WTC11 (cell line): ENCODE results near the gene CAP1. TPM values are rescaled to one million over a fixed set of nuclear protein-coding genes. Genes with fewer than 3 reads are reported as not detected.

Source experiments
- ATAC-seq: fragments of 200-7000 bp; cut with Tn5 transposase; 2 replicates; pipeline ENCODE4 v1.10.0; 2021; ENCODE audit warnings: mild to moderate bottlenecking, moderate library complexity
- CTCF ChIA-PET: fragments of 300-600 bp; sonication (Branson Sonifier 250); formaldehyde crosslinking; loops from one replicate; lab custom pipeline; 2021; ENCODE audit warnings: antibody characterized with exemption; lab: Charles Lee
- POLR2A ChIA-PET: fragments of 350-600 bp; sonication (Branson Sonifier 250); formaldehyde crosslinking; loops from one replicate; lab custom pipeline; 2021; ENCODE audit warnings: antibody characterized with exemption; lab: Charles Lee
- DNase-seq: peaks from one replicate; pipeline ENCODE4 v3.0.0; 2021; ENCODE audit warnings: low spot score
- H3K27ac Mint-ChIP-seq: 2 replicates; pipeline ENCODE4 v1.8.0; 2021; ENCODE audit warnings: mixed read lengths
- H3K27me3 Mint-ChIP-seq: 2 replicates; pipeline ENCODE4 v1.8.0; 2021; ENCODE audit warnings: low read depth, mild to moderate bottlenecking, moderate library complexity, mixed read lengths
- H3K36me3 Mint-ChIP-seq: 2 replicates; pipeline ENCODE4 v1.8.0; 2021; ENCODE audit warnings: mixed read lengths
- H3K4me1 Mint-ChIP-seq: 2 replicates; pipeline ENCODE4 v1.8.0; 2022; ENCODE audit warnings: mixed read lengths
- H3K4me3 Mint-ChIP-seq: 2 replicates; pipeline ENCODE4 v1.8.0; 2021; ENCODE audit warnings: mild to moderate bottlenecking, moderate library complexity, mixed read lengths
- H3K9me3 Mint-ChIP-seq: 2 replicates; pipeline ENCODE4 v1.8.0; 2021; ENCODE audit warnings: mixed read lengths
- CREM ChIP-seq: sonication (generic); formaldehyde crosslinking; IDR thresholded peaks from 2 replicates; pipeline ENCODE4 v1.8.1; 2022; ENCODE audit warnings: mild to moderate bottlenecking, missing genetic modification reagents, moderate library complexity
- ELF4 ChIP-seq: sonication (generic); formaldehyde crosslinking; IDR thresholded peaks from 2 replicates; pipeline ENCODE4 v1.8.1; 2022; ENCODE audit warnings: low read depth, mild to moderate bottlenecking, moderate library complexity, missing genetic modification reagents
- HMGA2 ChIP-seq: fragments of 250-450 bp; sonication (Bioruptor Pico); IDR thresholded peaks from 2 replicates; pipeline ENCODE4 v1.4.0; 2021; ENCODE audit warnings: mild to moderate bottlenecking, moderate library complexity
- NR1H2 ChIP-seq: sonication (generic); formaldehyde crosslinking; IDR thresholded peaks from 2 replicates; pipeline ENCODE4 v1.9.0; 2021; ENCODE audit warnings: mild to moderate bottlenecking, moderate library complexity, missing genetic modification reagents
- NR2C2 ChIP-seq: sonication (generic); formaldehyde crosslinking; IDR thresholded peaks from 2 replicates; pipeline ENCODE4 v1.8.0; 2022; ENCODE audit warnings: mild to moderate bottlenecking, missing genetic modification reagents
- TEAD1 ChIP-seq: sonication (generic); formaldehyde crosslinking; IDR thresholded peaks from 2 replicates; pipeline ENCODE4 v1.8.0; 2022; ENCODE audit warnings: mild to moderate bottlenecking, missing genetic modification reagents
- TEAD4 ChIP-seq: sonication (generic); formaldehyde crosslinking; IDR thresholded peaks from 2 replicates; pipeline ENCODE4 v1.8.0; 2022; ENCODE audit warnings: mild to moderate bottlenecking, missing genetic modification reagents
- ZBTB21 ChIP-seq: sonication (generic); formaldehyde crosslinking; IDR thresholded peaks from 2 replicates; pipeline ENCODE4 v1.8.1; 2023; ENCODE audit warnings: mild to moderate bottlenecking, missing genetic modification reagents, borderline replicate concordance
- ZNF317 ChIP-seq: sonication (generic); formaldehyde crosslinking; IDR thresholded peaks from 2 replicates; pipeline ENCODE4 v1.8.1; 2023; ENCODE audit warnings: low read depth, mild to moderate bottlenecking, moderate library complexity, missing genetic modification reagents, borderline replicate concordance
- ZNF396 ChIP-seq: fragments of 250-450 bp; sonication (Bioruptor Pico); IDR thresholded peaks from 2 replicates; pipeline ENCODE4 v1.8.0; 2021; ENCODE audit warnings: mild to moderate bottlenecking, moderate library complexity, borderline replicate concordance
- ZNF416 ChIP-seq: fragments of 250-450 bp; sonication (Bioruptor Pico); IDR thresholded peaks from 2 replicates; pipeline ENCODE4 v1.9.0; 2021; ENCODE audit warnings: mild to moderate bottlenecking, inconsistent platforms
- total RNA-seq: library from RNA; stranded (reverse); gene quantifications from 3 replicates; pipeline ENCODE4 v1.2.3, GENCODE V29; 2021
- TF ChIP-seq, protein P1 (sequence below): fragments of 250-450 bp; sonication (Bioruptor Pico); IDR thresholded peaks from 2 replicates; pipeline ENCODE4 v1.9.0; 2021; ENCODE audit warnings: mild to moderate bottlenecking
- TF ChIP-seq, protein P2 (sequence below): sonication (generic); formaldehyde crosslinking; IDR thresholded peaks from 2 replicates; pipeline ENCODE4 v1.8.0; 2022; ENCODE audit warnings: mild to moderate bottlenecking, missing genetic modification reagents
- TF ChIP-seq, protein P3 (sequence below): sonication (generic); formaldehyde crosslinking; IDR thresholded peaks from 2 replicates; pipeline ENCODE4 v1.8.1; 2022; ENCODE audit warnings: mild to moderate bottlenecking, missing genetic modification reagents, moderate library complexity, borderline replicate concordance
- TF ChIP-seq, protein P4 (sequence below): sonication (generic); formaldehyde crosslinking; IDR thresholded peaks from 2 replicates; pipeline ENCODE4 v1.8.1; 2023; ENCODE audit warnings: mild to moderate bottlenecking, missing genetic modification reagents
- TF ChIP-seq, protein P5 (sequence below): sonication (generic); formaldehyde crosslinking; IDR thresholded peaks from 2 replicates; pipeline ENCODE4 v1.8.1; 2023; ENCODE audit warnings: mild to moderate bottlenecking, missing genetic modification reagents, moderate library complexity
- TF ChIP-seq, protein P6 (sequence below): sonication (generic); formaldehyde crosslinking; IDR thresholded peaks from 2 replicates; pipeline ENCODE4 v1.8.1; 2023; ENCODE audit warnings: mild to moderate bottlenecking, missing genetic modification reagents, moderate library complexity
- TF ChIP-seq, protein P7 (sequence below): sonication (generic); formaldehyde crosslinking; IDR thresholded peaks from 2 replicates; pipeline ENCODE4 v1.8.1; 2022; ENCODE audit warnings: low read depth, mild to moderate bottlenecking, moderate library complexity, missing genetic modification reagents, borderline replicate concordance

Gene CAP1
- total RNA-seq, 1 experiment from 2014 or later = 304 TPM

DNA sequence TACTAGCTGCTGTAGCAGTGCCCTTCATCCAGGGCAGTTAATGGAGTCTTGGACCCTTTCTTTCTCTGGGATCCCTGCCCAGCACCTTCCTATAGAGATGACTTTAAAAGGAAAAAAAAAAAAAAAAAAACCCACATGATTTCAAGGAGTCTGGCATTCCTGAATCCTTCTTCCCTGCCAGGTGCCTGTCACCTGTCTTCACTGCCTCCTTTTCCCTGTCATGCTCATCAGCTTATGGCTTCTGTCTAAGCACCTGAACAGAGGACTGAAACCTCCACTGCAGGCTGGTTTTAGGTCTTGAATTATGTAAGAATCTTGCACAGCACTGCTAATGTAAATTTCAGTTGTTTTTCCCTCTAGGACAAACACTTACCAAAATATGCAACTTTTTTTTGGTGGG is 31.6 kb downstream of the CAP1 start:
- no peak for DNase-seq
- Mint-ChIP-seq H3K9me3 (no peaks in the 10 kb centered on the region), H3K27ac (no peak overlapping the region), H3K4me3 (no peak overlapping the region), H3K27me3 (no peaks in the 10 kb centered on the region), H3K4me1 (no peaks in the 10 kb centered on the region), H3K36me3 (peaks cover 57% of the 10 kb centered on the region)
- TF ChIP-seq, protein P1, sequence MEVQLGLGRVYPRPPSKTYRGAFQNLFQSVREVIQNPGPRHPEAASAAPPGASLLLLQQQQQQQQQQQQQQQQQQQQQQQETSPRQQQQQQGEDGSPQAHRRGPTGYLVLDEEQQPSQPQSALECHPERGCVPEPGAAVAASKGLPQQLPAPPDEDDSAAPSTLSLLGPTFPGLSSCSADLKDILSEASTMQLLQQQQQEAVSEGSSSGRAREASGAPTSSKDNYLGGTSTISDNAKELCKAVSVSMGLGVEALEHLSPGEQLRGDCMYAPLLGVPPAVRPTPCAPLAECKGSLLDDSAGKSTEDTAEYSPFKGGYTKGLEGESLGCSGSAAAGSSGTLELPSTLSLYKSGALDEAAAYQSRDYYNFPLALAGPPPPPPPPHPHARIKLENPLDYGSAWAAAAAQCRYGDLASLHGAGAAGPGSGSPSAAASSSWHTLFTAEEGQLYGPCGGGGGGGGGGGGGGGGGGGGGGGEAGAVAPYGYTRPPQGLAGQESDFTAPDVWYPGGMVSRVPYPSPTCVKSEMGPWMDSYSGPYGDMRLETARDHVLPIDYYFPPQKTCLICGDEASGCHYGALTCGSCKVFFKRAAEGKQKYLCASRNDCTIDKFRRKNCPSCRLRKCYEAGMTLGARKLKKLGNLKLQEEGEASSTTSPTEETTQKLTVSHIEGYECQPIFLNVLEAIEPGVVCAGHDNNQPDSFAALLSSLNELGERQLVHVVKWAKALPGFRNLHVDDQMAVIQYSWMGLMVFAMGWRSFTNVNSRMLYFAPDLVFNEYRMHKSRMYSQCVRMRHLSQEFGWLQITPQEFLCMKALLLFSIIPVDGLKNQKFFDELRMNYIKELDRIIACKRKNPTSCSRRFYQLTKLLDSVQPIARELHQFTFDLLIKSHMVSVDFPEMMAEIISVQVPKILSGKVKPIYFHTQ (CRISPR knock-in tag) = no peak
- CTCF ChIA-PET = interaction anchor here (1.4 to 1.5 kb wide), 2 partner anchors 153 to 266 kb away, joined by 3 read pairs; no protein-coding TSS in a partner anchor
- POLR2A ChIA-PET = no interaction called here
- no peak for ATAC-seq

DNA sequence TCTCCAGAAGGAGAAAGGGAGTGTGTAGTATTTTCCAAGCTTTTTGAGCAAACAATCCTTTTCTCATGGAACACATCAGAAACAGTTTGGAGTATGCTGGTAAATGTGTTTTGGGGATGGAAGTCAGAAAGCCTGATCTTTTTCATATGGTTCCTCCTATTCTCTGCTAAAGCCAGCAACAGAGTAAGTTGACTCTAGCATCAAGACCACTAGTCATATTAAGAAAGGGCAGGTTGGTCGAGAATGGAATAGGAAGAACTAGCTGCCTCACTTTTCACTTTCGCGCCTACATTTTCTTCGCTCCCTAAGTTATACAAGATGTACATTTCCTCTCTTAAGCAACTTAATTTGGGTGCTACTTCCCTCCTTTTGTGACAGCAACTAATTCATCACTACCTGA is 32.5 kb downstream of the CAP1 start:
- ChIA-PET CTCF (interaction anchor here (1.3 to 1.5 kb wide), 3 partner anchors 12 to 265 kb away, joined by 3 to 5 read pairs (median 3); no protein-coding TSS in a partner anchor), POLR2A (no interaction called here)
- TF ChIP-seq ZNF396 (no peak), ZBTB21 (no peak), ELF4 (CRISPR knock-in tag) (no peak), NR2C2 (no peak), ZNF317 (CRISPR knock-in tag) (no peak), TEAD4 (no peak)
- TF ChIP-seq, protein P2, sequence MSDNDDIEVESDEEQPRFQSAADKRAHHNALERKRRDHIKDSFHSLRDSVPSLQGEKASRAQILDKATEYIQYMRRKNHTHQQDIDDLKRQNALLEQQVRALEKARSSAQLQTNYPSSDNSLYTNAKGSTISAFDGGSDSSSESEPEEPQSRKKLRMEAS = no peak
- TF ChIP-seq, protein P3, sequence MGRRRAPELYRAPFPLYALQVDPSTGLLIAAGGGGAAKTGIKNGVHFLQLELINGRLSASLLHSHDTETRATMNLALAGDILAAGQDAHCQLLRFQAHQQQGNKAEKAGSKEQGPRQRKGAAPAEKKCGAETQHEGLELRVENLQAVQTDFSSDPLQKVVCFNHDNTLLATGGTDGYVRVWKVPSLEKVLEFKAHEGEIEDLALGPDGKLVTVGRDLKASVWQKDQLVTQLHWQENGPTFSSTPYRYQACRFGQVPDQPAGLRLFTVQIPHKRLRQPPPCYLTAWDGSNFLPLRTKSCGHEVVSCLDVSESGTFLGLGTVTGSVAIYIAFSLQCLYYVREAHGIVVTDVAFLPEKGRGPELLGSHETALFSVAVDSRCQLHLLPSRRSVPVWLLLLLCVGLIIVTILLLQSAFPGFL = no peak
- TF ChIP-seq, protein P4, sequence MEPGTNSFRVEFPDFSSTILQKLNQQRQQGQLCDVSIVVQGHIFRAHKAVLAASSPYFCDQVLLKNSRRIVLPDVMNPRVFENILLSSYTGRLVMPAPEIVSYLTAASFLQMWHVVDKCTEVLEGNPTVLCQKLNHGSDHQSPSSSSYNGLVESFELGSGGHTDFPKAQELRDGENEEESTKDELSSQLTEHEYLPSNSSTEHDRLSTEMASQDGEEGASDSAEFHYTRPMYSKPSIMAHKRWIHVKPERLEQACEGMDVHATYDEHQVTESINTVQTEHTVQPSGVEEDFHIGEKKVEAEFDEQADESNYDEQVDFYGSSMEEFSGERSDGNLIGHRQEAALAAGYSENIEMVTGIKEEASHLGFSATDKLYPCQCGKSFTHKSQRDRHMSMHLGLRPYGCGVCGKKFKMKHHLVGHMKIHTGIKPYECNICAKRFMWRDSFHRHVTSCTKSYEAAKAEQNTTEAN (CRISPR knock-in tag) = no peak
- TF ChIP-seq, protein P5, sequence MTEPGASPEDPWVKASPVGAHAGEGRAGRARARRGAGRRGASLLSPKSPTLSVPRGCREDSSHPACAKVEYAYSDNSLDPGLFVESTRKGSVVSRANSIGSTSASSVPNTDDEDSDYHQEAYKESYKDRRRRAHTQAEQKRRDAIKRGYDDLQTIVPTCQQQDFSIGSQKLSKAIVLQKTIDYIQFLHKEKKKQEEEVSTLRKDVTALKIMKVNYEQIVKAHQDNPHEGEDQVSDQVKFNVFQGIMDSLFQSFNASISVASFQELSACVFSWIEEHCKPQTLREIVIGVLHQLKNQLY (CRISPR knock-in tag) = no peak
- TF ChIP-seq, protein P6, sequence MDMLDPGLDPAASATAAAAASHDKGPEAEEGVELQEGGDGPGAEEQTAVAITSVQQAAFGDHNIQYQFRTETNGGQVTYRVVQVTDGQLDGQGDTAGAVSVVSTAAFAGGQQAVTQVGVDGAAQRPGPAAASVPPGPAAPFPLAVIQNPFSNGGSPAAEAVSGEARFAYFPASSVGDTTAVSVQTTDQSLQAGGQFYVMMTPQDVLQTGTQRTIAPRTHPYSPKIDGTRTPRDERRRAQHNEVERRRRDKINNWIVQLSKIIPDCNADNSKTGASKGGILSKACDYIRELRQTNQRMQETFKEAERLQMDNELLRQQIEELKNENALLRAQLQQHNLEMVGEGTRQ (CRISPR knock-in tag) = no peak
- TF ChIP-seq, protein P7, sequence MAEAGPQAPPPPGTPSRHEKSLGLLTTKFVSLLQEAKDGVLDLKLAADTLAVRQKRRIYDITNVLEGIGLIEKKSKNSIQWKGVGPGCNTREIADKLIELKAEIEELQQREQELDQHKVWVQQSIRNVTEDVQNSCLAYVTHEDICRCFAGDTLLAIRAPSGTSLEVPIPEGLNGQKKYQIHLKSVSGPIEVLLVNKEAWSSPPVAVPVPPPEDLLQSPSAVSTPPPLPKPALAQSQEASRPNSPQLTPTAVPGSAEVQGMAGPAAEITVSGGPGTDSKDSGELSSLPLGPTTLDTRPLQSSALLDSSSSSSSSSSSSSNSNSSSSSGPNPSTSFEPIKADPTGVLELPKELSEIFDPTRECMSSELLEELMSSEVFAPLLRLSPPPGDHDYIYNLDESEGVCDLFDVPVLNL (CRISPR knock-in tag) = no peak
- Mint-ChIP-seq H3K36me3 (peaks cover 54% of the 10 kb centered on the region), H3K27ac (no peak overlapping the region; the same call in 1 of the 2 replicates), H3K4me3 (no peak overlapping the region), H3K9me3 (no peaks in the 10 kb centered on the region), H3K4me1 (no peaks in the 10 kb centered on the region), H3K27me3 (no peaks in the 10 kb centered on the region)
- DNase-seq (no peak), ATAC-seq (no peak)

DNA sequence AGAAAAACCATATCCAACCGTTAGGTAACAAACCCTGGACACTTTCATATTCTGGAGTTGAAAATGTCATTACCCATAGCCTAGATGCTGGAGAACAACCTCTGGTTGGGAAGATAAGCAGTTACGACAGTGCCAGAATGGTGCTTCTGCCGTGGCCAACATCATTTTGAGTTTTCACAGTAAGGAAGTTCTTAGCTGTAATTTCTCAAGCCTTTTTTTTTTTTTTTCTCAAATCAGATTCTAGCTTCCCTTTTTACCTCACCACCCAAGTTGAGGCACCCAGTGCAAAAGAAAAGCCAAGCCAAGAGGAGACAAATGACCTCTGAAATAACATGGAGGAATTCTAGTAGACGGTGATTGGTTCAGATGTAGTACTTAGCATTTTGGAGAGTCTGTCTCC is 34.7 kb downstream of the CAP1 start:
- no peak overlapping the region for H3K4me3 Mint-ChIP-seq
- H3K27me3 Mint-ChIP-seq = no peaks in the 10 kb centered on the region
- no peak for TF ChIP-seq NR1H2 (CRISPR knock-in tag)
- no peak for TF ChIP-seq CREM (CRISPR knock-in tag)
- TF ChIP-seq, protein P2 = no peak
- no peak for TF ChIP-seq HMGA2 (CRISPR knock-in tag)
- TF ChIP-seq, protein P3 = no peak
- TF ChIP-seq TEAD1 (CRISPR knock-in tag) = no peak
- no peak for TF ChIP-seq ZNF416 (CRISPR knock-in tag)
- ChIA-PET CTCF (interaction anchor here (1.0 to 1.9 kb wide), 2 partner anchors 9 to 263 kb away, joined by 5 to 10 read pairs; no protein-coding TSS in a partner anchor), POLR2A (interaction anchor here (0.7 kb wide), 1 partner anchor 9 kb away, joined by 3 read pairs; no protein-coding TSS in a partner anchor)
- H3K27ac Mint-ChIP-seq = no peak overlapping the region
- DNase-seq (no peak), ATAC-seq (no peak)
- H3K4me1 Mint-ChIP-seq = no peaks in the 10 kb centered on the region
- no peaks in the 10 kb centered on the region for H3K9me3 Mint-ChIP-seq
- peaks cover 56% of the 10 kb centered on the region for H3K36me3 Mint-ChIP-seq
